MCF 10A (cell line): ENCODE data around the gene ATP8B4. TPM values are rescaled to one million over a fixed set of nuclear protein-coding genes. Genes with fewer than 3 reads are reported as not detected.

Source experiments
- BruUV-seq: library from RNA; stranded (reverse); fragments of 400-500 nt; replicated peaks from 2 replicates; lab custom pipeline; 2021; lab: Mats Ljungman, UMichigan
- CTCF ChIA-PET: fragments of 300-600 bp; sonication (Branson Sonifier 250); formaldehyde crosslinking; extraction: SDS; loops from one replicate; lab custom pipeline; 2021; ENCODE audit warnings: antibody characterized with exemption, inconsistent platforms; lab: Yijun Ruan, JAX
- POLR2A ChIA-PET: fragments of 300-600, 350-650 bp; sonication (Branson Sonifier 250); formaldehyde crosslinking; extraction: SDS; loops from one replicate; lab custom pipeline; 2020; ENCODE audit warnings: antibody characterized with exemption, inconsistent platforms; lab: Yijun Ruan, JAX
- DNase-seq: peaks from one replicate; pipeline ENCODE4 v3.0.0-alpha.2; 2018; ENCODE audit not compliant: unreplicated experiment
- H3K27ac Mint-ChIP-seq: one replicate; pipeline ENCODE4 v1.8.0; 2022; ENCODE audit warnings: mild to moderate bottlenecking, low read depth, mixed read lengths; ENCODE audit not compliant: unreplicated experiment
- H3K27me3 Mint-ChIP-seq: one replicate; pipeline ENCODE4 v1.8.0; 2022; ENCODE audit warnings: mixed read lengths; ENCODE audit not compliant: insufficient read depth, unreplicated experiment
- H3K36me3 Mint-ChIP-seq: one replicate; pipeline ENCODE4 v1.8.0; 2022; ENCODE audit warnings: mild to moderate bottlenecking, moderate library complexity, mixed read lengths; ENCODE audit not compliant: insufficient read depth, unreplicated experiment
- H3K4me1 Mint-ChIP-seq: one replicate; pipeline ENCODE4 v1.8.0; 2022; ENCODE audit warnings: mixed read lengths; ENCODE audit not compliant: insufficient read depth, unreplicated experiment
- H3K4me3 Mint-ChIP-seq: one replicate; pipeline ENCODE4 v1.8.0; 2022; ENCODE audit warnings: mild to moderate bottlenecking, moderate library complexity, mixed read lengths; ENCODE audit not compliant: unreplicated experiment
- H3K9me3 Mint-ChIP-seq: one replicate; pipeline ENCODE4 v1.8.0; 2022; ENCODE audit warnings: mixed read lengths; ENCODE audit not compliant: unreplicated experiment
- CTCF ChIP-seq: fragments of 200-600 bp; IDR thresholded peaks from one replicate; pipeline ENCODE4 v1.8.0; 2022; ENCODE audit warnings: antibody characterized with exemption, mild to moderate bottlenecking; ENCODE audit not compliant: unreplicated experiment
- intact Hi-C: fragments of 100-400 bp; cut with micrococcal nuclease; formaldehyde crosslinking; loops from 2 replicates; pipeline ENCODE4 v1.14.1; 2022
- total RNA-seq: library from RNA; stranded (reverse); gene quantifications from 2 replicates; pipeline ENCODE4 v1.2.3, GENCODE V29; 2022

Gene ATP8B4
- total RNA-seq, 1 experiment from 2014 or later = not detected

GRCh38 chr15:50059203-50059772 is 59.7 kb downstream of the ATP8B4 start:
- intact Hi-C loops = no loop called here
- no peak overlapping the region for H3K27ac Mint-ChIP-seq
- TF ChIP-seq CTCF = no peak
- POLR2A ChIA-PET = no interaction called here
- no peaks in the 10 kb centered on the region for H3K27me3 Mint-ChIP-seq
- no peak overlapping the region for H3K4me3 Mint-ChIP-seq
- no TSS peak for BruUV-seq
- no peaks in the 10 kb centered on the region for H3K9me3 Mint-ChIP-seq
- DNase-seq = no peak
- H3K4me1 Mint-ChIP-seq = peaks cover 8% of the 10 kb centered on the region
- H3K36me3 Mint-ChIP-seq = no peaks in the 10 kb centered on the region
- CTCF ChIA-PET = interaction anchor here (0.8 kb wide), 1 partner anchor 638 kb away, joined by 3 read pairs; no protein-coding TSS in a partner anchor

GRCh38 chr15:50057905-50058639 is 61.0 kb downstream of the ATP8B4 start:
- ChIA-PET POLR2A (interaction anchor here (0.7 kb wide), 1 partner anchor 242 kb away, joined by 3 read pairs; no protein-coding TSS in a partner anchor), CTCF (interaction anchor here (1.2 kb wide), 1 partner anchor 79 kb away, joined by 5 read pairs; no protein-coding TSS in a partner anchor)
- TF ChIP-seq CTCF = no peak
- Mint-ChIP-seq H3K4me1 (peaks cover 8% of the 10 kb centered on the region), H3K27ac (no peak overlapping the region), H3K4me3 (no peak overlapping the region), H3K27me3 (no peaks in the 10 kb centered on the region), H3K9me3 (no peaks in the 10 kb centered on the region), H3K36me3 (no peaks in the 10 kb centered on the region)
- intact Hi-C loops = no loop called here
- no TSS peak for BruUV-seq
- DNase-seq = peak; percentile 16

GRCh38 chr15:50057196-50057595 is 61.8 kb downstream of the ATP8B4 start:
- TF ChIP-seq CTCF = no peak
- no peak for DNase-seq
- intact Hi-C loops = no loop called here
- CTCF ChIA-PET = interaction anchor here (1.2 kb wide), 1 partner anchor 79 kb away, joined by 5 read pairs; no protein-coding TSS in a partner anchor
- no peaks in the 10 kb centered on the region for H3K36me3 Mint-ChIP-seq
- no peaks in the 10 kb centered on the region for H3K9me3 Mint-ChIP-seq
- POLR2A ChIA-PET = interaction anchor here (0.7 kb wide), 1 partner anchor 243 kb away, joined by 3 read pairs; no protein-coding TSS in a partner anchor
- no peak overlapping the region for H3K4me3 Mint-ChIP-seq
- H3K27me3 Mint-ChIP-seq = no peaks in the 10 kb centered on the region
- no peak overlapping the region for H3K27ac Mint-ChIP-seq
- BruUV-seq = no TSS peak
- H3K4me1 Mint-ChIP-seq = peaks cover 8% of the 10 kb centered on the region

GRCh38 chr15:50055750-50056157 is 63.3 kb downstream of the ATP8B4 start:
- POLR2A ChIA-PET = interaction anchor here (0.5 to 0.6 kb wide), 2 partner anchors 207 to 359 kb away, joined by 3 read pairs; no protein-coding TSS in a partner anchor
- no peaks in the 10 kb centered on the region for H3K27me3 Mint-ChIP-seq
- H3K4me3 Mint-ChIP-seq = no peak overlapping the region
- H3K36me3 Mint-ChIP-seq = no peaks in the 10 kb centered on the region
- H3K27ac Mint-ChIP-seq = no peak overlapping the region
- no peak for DNase-seq
- BruUV-seq = no TSS peak
- no peak for TF ChIP-seq CTCF
- no peaks in the 10 kb centered on the region for H3K9me3 Mint-ChIP-seq
- intact Hi-C loops = no loop called here
- CTCF ChIA-PET = interaction anchor here (0.5 to 1.1 kb wide), 4 partner anchors 53 to 633 kb away, joined by 3 to 4 read pairs (median 3); partner anchors contain the start of gene FGF7
- H3K4me1 Mint-ChIP-seq = peaks cover 19% of the 10 kb centered on the region
